ENCODE results near the gene KLB.
"Not testable (repeated sequence)": the region's sequence is repeated elsewhere in the genome, so short reads cannot be mapped to it uniquely, and the experiment has no call there.

Gene KLB

GRCh38 chr4:39394706-39395105, 12.0 kb upstream of the KLB start:
- Histone ChIP-seq H3K4me1 (ENCODE audit: low read length) (no peaks in the 10 kb centered on the region), H3K9ac (ENCODE audit: low read length) (no peak overlapping the region), H3K27ac (ENCODE audit: low read length) (no peak overlapping the region), H3K9me2 (replicated peaks; ENCODE audit: insufficient read depth, low read length) (no peaks in the 10 kb centered on the region), H2AFZ (ENCODE audit: low read length) (no peak overlapping the region), H3F3A (ENCODE audit: insufficient read depth, low read length) (no peaks in the 10 kb centered on the region), H3K79me2 (ENCODE audit: low read length) (no peaks in the 10 kb centered on the region), H3K4me2 (ENCODE audit: low read depth, low read length) (no peak overlapping the region), H3K9me3 (replicated peaks; ENCODE audit: insufficient read depth, low read length) (no peaks in the 10 kb centered on the region), H3K27me3 (replicated peaks; ENCODE audit: insufficient read depth, low read length) (no peaks in the 10 kb centered on the region), H3K4me3 (ENCODE audit: low read length) (no peak overlapping the region), H4K20me1 (ENCODE audit: insufficient read depth, low read length) (no peaks in the 10 kb centered on the region), H3K36me3 (replicated peaks; ENCODE audit: insufficient read depth, low read length) (no peaks in the 10 kb centered on the region)
- TF ChIP-seq EZH2phosphoT487 (IDR thresholded peaks at IDR 0.05; ENCODE audit: low read length): no peak
- TF ChIP-seq EZH2 (optimal IDR thresholded peaks at IDR 0.05; ENCODE audit: low read depth, low read length): no peak
- no peak for TF ChIP-seq CTCF (IDR thresholded peaks at IDR 0.05; ENCODE audit: low read length)
- no peak for DNase-seq

GRCh38 chr4:39401640-39402039, 5.1 kb upstream of the KLB start:
- H3K4me2 ChIP-seq (ENCODE audit: low read depth, low read length); H2AFZ ChIP-seq (ENCODE audit: low read length); H3K9me3 ChIP-seq (replicated peaks; ENCODE audit: insufficient read depth, low read length); H3F3A ChIP-seq (ENCODE audit: insufficient read depth, low read length); H3K9ac ChIP-seq (ENCODE audit: low read length); H3K27me3 ChIP-seq (replicated peaks; ENCODE audit: insufficient read depth, low read length); H3K4me3 ChIP-seq (ENCODE audit: low read length); DNase-seq; H3K27ac ChIP-seq (ENCODE audit: low read length); H3K79me2 ChIP-seq (ENCODE audit: low read length); H4K20me1 ChIP-seq (ENCODE audit: insufficient read depth, low read length); H3K4me1 ChIP-seq (ENCODE audit: low read length); H3K9me2 ChIP-seq (replicated peaks; ENCODE audit: insufficient read depth, low read length); H3K36me3 ChIP-seq (replicated peaks; ENCODE audit: insufficient read depth, low read length): not testable (repeated sequence)

- Histone ChIP-seq H3K27ac (ENCODE audit: low read length) (no peak overlapping the region), H3K79me2 (ENCODE audit: low read length) (no peaks in the 10 kb centered on the region), H3K9me3 (replicated peaks; ENCODE audit: insufficient read depth, low read length) (no peaks in the 10 kb centered on the region), H3K36me3 (replicated peaks; ENCODE audit: insufficient read depth, low read length) (no peaks in the 10 kb centered on the region), H3K4me2 (ENCODE audit: low read depth, low read length) (no peak overlapping the region), H3K9me2 (replicated peaks; ENCODE audit: insufficient read depth, low read length) (no peaks in the 10 kb centered on the region), H3F3A (ENCODE audit: insufficient read depth, low read length) (no peaks in the 10 kb centered on the region), H3K9ac (ENCODE audit: low read length) (no peak overlapping the region), H3K4me1 (ENCODE audit: low read length) (no peaks in the 10 kb centered on the region), H3K4me3 (ENCODE audit: low read length) (no peak overlapping the region), H3K27me3 (replicated peaks; ENCODE audit: insufficient read depth, low read length) (no peaks in the 10 kb centered on the region), H2AFZ (ENCODE audit: low read length) (no peak overlapping the region), H4K20me1 (ENCODE audit: insufficient read depth, low read length) (no peaks in the 10 kb centered on the region)
- no peak for TF ChIP-seq EZH2 (optimal IDR thresholded peaks at IDR 0.05; ENCODE audit: low read depth, low read length)
- no peak for TF ChIP-seq CTCF (IDR thresholded peaks at IDR 0.05; ENCODE audit: low read length)
- TF ChIP-seq EZH2phosphoT487 (IDR thresholded peaks at IDR 0.05; ENCODE audit: low read length): no peak
- DNase-seq: no peak
These were observed 805 bp downstream of the KLB start for GRCh38 chr4:39407584-39407885.

DNA sequence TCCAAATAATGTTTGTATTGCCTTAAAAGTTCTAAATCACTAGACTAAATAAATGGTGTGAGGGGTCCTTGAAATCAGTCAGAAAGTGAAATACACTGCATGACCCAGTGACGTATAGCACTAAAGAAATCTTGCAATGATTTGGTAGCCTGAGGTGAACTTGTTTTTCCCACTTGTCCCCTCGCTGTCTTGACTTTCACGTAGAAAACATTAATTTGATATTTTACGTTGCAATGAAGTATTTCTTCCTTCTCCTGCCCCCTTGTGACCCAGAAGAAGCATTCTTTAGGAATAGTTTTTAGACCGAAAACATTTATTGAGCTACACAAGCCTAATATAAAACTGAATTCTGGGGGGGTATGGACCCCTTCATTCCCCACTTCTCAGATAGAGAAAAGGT, 3.7 kb downstream of the KLB start:
- H3K9me2 ChIP-seq (replicated peaks; ENCODE audit: insufficient read depth, low read length): no peaks in the 10 kb centered on the region
- no peaks in the 10 kb centered on the region for H4K20me1 ChIP-seq (ENCODE audit: insufficient read depth, low read length)
- H3K9ac ChIP-seq (ENCODE audit: low read length): no peak overlapping the region
- H3K27ac ChIP-seq (ENCODE audit: low read length): no peak overlapping the region
- no peak overlapping the region for H3K4me2 ChIP-seq (ENCODE audit: low read depth, low read length)
- H3K36me3 ChIP-seq (replicated peaks; ENCODE audit: insufficient read depth, low read length): no peaks in the 10 kb centered on the region
- H3K27me3 ChIP-seq (replicated peaks; ENCODE audit: insufficient read depth, low read length): no peaks in the 10 kb centered on the region
- H3K4me1 ChIP-seq (ENCODE audit: low read length): no peaks in the 10 kb centered on the region
- no peaks in the 10 kb centered on the region for H3K79me2 ChIP-seq (ENCODE audit: low read length)
- no peak for DNase-seq
- H3K9me3 ChIP-seq (replicated peaks; ENCODE audit: insufficient read depth, low read length): no peaks in the 10 kb centered on the region
- TF ChIP-seq EZH2 (optimal IDR thresholded peaks at IDR 0.05; ENCODE audit: low read depth, low read length) (no peak), EZH2phosphoT487 (IDR thresholded peaks at IDR 0.05; ENCODE audit: low read length) (no peak), CTCF (IDR thresholded peaks at IDR 0.05; ENCODE audit: low read length) (no peak)
- no peaks in the 10 kb centered on the region for H3F3A ChIP-seq (ENCODE audit: insufficient read depth, low read length)
- no peak overlapping the region for H2AFZ ChIP-seq (ENCODE audit: low read length)
- H3K4me3 ChIP-seq (ENCODE audit: low read length): no peak overlapping the region

DNA sequence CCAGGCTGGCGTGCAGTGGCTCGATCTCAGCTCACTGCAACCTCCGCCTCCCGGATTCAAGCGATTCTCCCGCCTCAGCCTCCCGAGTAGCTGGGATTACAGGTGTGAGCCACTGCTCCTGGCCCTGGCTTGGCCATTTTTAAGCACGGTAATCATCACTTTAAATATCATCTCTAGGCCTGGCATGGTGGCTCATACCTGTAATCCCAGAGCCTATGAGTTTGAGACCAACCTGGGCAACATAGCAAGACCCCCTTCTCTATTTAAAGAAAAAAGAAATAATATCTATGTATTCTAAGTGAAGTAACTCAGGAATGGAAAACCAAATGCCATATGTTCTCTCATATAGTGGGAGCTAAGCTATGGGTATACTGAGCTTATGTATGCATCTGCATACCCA, 4.8 kb downstream of the KLB start:
- H3K4me3 ChIP-seq (ENCODE audit: low read length); H3K79me2 ChIP-seq (ENCODE audit: low read length); H3K9me2 ChIP-seq (replicated peaks; ENCODE audit: insufficient read depth, low read length); H3K4me1 ChIP-seq (ENCODE audit: low read length); H3F3A ChIP-seq (ENCODE audit: insufficient read depth, low read length); H3K4me2 ChIP-seq (ENCODE audit: low read depth, low read length); H3K27me3 ChIP-seq (replicated peaks; ENCODE audit: insufficient read depth, low read length); H3K9ac ChIP-seq (ENCODE audit: low read length); H3K36me3 ChIP-seq (replicated peaks; ENCODE audit: insufficient read depth, low read length); H3K27ac ChIP-seq (ENCODE audit: low read length); H3K9me3 ChIP-seq (replicated peaks; ENCODE audit: insufficient read depth, low read length); DNase-seq; H2AFZ ChIP-seq (ENCODE audit: low read length); H4K20me1 ChIP-seq (ENCODE audit: insufficient read depth, low read length): not testable (repeated sequence)
